NCI-H1092 (cell line): Measurements from ENCODE around the gene INTS12.

Source experiments
- DNase-seq: peaks from one replicate; lab custom pipeline; 2025; lab: John Stamatoyannopoulos, UW

Gene INTS12

DNA sequence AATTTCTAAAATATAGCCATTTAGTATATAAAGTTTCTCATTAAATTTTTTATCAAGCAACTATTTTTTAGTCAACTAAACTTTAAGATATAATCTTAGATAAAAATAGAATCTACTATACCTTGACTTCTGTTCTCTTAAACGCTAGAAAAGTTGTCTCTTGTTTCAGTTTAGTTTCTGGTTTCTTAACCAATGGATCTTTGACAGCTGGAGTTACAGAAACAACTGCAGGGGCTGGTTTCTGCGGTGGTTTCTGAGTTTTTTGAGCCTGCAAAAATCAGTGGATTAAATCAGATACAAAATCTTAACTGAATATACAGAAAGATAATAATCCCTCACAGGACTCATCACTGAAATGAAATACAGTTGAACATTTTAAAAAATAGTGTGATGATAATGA lies 21.9 kb downstream of the INTS12 start:
- DNase-seq: no peak

DNA sequence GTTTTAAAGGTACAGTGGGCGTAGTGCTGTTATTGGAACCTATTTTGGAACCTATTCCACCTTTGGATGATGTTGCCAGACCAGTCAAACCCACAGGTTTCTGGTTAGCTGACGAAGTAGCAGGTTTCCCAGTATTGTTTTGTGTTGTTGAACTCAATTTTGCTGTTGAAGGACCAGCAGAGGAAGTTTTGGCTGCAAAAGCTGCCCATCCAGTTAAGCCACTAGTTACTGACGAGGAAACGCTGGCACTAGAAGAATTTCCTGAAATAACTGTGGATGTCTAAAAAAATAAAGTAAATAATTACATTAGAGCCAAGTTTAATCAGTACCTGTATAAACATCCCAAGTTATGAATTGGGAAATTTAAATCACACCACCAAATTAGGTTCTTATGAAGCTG lies 25.5 kb downstream of the INTS12 start:
- DNase-seq: no peak

DNA sequence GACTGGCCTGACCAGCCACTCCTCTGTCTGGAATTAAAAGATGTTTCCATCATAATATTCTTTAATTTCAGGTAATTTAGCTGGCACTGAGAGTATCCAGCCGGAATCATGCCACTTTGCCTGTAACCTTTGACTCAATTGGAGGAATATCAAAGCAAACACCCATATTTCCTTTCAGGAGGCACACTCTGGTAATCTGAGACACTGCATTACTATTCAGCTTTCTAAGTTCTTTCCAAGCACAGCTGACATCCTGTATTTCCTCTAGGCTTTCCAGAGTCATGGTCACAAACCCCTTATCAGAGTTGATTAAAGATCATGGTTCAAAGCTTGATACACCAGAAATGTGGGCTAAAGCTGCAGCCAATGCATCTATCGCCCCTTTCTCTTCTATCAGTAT lies 29.3 kb downstream of the INTS12 start:
- DNase-seq: no peak

DNA sequence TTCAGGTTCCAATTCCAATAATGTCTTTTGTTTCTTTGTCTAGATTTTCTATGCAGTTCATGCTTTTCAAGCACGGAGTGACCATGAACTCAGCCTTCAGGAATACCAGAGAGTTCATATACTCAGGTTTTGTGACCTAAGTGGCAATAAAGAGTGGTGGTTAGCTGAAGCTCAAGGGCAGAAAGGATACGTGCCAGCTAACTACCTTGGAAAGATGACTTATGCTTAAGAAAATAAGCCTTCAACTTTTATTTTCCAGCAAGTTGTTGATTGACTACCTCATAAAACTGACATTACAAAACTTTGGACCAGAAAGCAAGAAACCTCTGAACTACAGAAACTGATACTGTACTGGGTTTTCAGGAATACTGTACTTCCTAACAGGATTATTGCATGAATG lies 30.8 kb downstream of the INTS12 start:
- no peak for DNase-seq

DNA sequence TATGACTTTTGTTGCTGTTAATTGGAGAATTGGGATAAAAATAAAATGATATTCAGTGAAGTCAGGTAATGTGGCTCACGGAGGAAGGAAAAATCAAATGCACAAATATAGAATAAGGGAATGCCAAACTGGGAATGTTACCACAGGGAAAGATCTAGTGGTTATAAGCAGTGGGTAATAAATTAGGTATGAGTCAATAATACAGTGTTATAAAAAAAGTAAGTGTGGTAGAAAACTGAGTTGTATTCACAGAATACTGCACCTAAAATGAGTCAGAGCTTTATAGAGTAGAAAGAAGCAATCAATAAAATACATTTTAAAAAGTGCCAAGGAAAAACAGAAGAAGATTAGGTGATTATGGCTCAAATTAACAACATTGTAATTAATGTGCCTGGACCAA lies 34.5 kb downstream of the INTS12 start:
- no peak for DNase-seq

DNA sequence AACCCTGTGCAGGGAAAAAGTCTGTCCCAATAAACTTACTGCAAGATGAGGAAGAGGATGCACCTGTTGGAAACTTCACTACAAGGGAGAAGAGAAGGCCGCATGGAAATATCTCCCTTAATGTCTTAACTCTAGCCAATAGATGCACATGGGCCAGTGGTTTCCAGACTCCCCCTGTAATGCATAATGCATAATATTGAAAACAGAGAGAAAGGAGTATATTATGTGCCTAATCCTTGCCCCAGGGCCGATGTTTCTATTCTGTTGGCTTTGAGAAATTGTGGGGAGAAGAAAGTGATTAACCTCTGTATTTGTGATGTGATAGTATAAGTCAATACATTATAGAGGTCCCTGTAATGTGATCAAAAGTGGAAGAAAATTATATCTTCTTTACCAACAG lies 37.2 kb downstream of the INTS12 start:
- DNase-seq: no peak

DNA sequence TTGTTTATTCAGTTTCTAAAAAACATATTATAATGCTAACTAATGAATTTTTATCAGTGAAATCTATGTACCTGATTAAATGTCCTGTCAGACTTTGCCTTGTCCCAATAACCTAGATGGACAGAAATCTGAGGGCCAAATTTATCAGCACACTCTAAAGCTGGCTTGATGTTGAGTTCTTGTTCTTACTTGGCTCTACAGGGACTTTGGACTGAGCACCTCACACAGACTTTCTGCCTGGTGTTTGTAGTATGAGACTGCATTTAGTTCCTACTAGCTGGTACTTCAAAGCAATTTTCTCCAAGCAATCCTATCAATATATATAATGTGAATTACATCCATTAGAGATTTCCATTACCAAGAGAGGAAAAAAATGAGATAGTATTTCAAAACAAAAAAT lies 37.8 kb downstream of the INTS12 start:
- DNase-seq: no peak

DNA sequence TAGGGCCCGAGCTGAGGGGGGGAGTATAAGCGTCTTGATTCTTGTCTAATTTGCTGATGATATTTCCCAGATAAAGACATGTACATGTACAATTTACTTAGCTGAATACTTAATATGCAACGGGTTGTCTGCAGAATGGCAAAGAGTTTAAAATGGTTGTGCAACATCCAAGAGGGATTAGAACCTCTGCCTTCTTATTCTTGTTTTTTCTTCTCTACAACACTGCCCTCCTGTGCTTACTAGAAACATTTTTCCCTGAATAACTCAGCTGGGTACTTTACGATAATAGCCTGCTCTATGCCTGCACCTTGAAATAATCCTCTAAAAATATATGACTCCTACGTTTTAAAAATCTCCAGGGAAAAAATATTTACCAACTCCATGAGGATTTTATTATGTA lies 41.8 kb downstream of the INTS12 start:
- DNase-seq: no peak

DNA sequence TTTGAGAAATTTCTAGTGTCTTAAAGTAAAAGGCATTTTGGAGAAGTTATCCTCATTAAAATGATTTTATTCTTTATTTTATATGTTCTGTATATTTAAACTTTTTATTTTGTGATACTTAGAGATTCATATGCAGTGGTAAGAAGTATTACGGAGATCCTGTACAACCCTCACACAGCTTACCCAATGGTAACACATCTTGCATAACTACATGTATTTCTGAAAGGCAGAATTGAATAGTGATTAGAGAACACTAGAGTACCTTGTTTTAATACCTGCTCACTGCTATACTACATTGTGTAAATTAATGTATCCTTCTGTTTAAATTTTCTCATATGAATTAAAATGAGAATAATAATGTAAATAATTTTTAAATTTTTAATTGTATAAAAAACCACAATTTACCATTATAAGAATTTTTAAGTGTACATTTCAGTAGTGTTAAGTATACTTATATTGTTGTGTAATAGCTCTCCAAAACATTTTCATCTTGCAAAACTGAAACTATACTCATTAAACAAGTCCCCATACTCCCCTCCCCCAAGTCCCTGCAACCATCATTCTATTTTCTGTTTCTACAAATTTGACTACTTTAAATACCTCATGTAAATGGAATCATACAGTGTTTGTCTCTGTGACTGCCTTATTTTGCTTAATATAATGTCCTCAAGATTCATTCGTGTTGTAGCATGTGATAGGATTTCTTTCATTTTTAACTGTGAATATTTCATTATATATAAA lies 45.4 kb downstream of the INTS12 start:
- DNase-seq: no peak

DNA sequence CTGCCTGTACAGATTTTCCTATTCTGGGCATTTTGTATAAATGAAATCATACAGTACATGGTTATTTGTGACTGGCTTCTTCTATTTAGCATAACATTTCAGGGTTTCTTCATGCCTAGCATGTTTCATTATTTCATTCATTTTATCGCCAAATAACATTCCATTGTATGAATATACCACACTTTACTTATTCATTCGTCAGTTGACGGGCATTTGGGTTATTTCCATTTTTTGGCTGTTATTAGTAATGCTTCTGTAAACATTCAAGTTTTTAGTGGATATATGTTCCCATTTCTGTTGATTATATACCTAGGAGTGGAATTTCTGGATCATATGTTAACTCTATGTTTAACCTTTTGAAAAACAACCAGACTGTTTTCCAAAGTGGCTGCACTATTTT lies 47.5 kb downstream of the INTS12 start:
- DNase-seq: no peak

DNA sequence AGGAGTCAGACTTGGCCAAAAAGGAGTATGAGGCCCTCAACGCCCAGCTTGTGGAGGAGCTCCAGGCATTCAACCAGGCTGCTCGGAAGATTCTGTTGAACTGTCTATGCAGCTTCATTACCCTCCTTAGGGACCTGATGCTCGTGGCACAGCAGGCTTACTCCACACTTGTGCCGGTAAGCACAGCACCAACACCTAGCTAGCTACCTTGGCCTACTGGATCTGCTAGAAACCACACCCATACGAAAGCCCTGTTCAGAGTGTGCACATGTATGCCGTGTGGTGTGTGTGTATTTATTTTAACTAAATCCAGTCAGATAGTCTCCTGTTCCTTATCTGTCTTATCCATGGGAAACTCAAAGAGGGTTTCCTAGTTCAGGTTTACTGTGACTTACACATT lies 49.3 kb downstream of the INTS12 start:
- no peak for DNase-seq

DNA sequence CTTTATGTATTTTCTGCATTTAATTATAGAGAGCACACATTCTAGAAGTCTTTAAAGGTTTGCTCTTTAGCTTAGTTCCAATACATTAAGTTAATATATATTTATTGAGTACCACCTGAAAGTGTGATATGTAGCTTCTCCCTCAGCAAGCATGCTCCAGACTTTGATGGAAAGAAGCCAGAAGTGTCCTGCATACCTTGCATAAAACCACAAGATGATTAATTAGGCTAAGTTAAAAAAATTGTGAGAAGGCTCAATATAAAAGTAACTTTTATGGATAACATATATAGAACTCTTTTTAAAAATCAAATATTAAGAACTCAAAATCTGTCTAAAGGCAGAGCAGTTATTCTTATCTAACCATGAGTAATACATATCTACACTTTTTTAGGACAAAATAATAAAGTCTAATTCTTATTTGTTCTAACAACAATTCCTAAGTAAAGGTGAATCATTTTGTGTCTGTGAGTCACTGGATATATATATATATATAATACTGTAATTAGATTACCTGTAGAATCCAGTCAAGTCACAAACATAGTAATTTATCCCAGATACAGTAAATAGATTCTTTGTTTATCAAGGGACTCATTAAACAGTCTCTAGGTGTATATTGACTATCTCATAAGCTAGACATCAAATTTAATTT lies 51.2 kb downstream of the INTS12 start:
- DNase-seq: no peak

DNA sequence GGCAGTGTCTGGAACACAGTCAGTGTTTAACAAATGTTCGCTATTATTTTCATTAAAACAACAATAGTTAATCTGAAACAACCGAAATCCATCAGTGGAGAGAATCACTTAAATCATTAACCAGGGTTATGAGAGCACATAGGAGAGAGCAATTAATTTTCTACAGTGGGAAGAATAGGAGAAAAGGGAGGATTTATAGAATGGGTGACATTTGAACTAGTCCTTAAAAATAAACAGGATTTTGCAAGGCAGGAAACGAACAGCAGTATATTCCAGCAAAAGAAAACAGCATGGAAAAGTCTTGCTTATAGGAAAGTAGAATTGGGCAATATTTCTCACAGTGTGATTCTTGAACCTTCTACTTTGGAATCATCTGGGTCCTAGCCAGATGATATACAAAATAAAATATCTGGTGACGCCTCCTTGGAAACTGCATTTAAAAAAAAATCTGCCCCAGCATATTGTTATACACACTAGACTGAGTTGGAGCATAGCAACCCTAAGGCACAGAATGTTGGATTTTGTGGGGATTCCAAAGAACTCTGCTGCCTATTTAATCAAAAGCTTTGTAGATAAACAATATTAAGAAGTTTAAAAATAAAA lies 56.1 kb downstream of the INTS12 start:
- DNase-seq: no peak

DNA sequence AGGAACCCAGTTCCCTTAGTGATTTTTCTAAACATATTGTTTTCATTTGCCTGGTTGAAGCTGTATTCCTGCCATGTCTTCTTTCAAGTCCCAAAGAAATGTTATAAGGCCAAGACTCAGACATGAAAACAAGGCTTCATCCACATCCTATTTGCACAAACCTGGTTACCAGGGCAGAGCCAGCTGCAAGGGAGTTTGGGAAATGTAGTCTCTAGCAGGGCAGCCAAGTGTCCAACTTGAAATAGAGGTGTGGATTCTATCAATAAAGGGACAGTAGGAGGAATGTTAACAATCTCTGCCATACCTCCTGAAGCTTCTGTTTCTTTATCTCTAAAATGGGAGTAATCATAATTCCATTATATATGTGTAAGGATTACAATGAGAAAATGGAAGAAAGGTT lies 56.6 kb downstream of the INTS12 start:
- no peak for DNase-seq

DNA sequence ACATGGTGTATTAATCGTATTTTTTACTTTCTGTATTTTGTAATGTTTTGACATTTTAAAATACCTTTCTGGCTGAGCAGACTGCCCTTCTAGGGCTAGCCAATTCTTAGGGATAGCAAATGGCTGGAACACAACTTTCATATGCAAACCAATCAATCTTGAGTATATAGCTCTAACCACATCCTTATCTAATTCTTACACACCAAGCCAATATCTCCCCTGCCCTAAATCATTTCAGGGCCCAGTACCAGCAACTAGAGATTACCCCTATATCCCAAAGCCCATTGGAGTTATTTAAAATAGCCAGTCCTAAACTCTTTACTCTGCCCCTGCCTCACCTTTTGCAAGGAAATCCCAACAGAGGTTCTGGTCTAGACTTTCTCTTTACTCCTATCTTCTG lies 58.3 kb downstream of the INTS12 start:
- no peak for DNase-seq

DNA sequence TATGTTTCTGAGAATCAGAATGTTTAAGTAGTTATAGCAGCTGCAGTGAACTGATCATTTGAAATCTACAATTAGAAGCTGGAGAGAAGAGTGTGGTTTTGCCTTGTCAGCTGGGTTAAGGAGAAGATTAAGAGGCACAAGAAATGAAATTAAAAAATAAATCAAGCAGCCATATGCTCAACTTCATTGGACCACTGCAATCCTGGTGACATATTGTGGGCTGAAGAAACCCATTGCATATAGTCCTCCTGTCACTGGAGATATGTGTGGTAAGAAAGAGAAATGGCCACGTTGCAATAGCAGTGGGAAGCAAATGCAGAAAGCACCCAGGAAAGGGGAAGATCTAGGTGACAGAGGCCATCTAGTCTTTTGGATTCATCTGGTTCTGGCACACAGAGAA lies 63.0 kb downstream of the INTS12 start:
- DNase-seq: no peak

DNA sequence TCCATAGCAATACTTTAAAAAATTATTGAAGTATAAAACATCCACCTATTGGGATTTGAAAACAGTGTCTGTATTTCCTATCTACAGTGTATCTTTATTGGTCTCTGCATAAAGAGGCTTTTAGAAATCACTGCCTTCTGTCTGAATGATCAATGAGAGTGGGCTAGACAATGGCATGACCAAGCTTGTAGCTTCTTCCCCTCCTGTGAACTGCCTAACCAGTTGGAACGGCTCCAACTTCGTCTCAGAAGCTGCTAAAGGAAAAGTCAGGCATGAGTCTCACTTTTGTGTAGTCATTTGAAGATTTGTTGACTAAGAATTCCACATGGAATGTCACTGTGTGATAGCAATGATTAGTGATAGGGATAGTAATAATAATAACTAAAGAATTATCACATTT lies 64.2 kb downstream of the INTS12 start:
- DNase-seq: no peak

DNA sequence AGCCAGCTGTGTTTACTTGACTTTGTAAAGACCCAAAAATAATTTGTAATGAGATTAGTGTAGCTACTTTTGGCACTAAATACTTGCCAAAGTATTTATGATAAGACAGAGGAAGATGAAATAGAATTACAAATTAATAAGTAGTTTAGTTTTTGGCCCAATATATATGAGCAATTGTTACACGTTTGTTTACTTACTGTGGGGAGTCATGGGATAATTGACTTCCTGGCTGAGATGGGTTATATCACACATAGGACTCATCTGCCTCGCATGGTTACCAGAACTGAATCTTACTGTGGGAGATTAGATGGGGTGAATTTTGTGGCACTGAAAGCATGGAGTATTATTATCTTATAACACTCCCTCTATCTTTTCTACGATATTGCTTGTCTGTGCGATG lies 66.6 kb downstream of the INTS12 start:
- DNase-seq: no peak

DNA sequence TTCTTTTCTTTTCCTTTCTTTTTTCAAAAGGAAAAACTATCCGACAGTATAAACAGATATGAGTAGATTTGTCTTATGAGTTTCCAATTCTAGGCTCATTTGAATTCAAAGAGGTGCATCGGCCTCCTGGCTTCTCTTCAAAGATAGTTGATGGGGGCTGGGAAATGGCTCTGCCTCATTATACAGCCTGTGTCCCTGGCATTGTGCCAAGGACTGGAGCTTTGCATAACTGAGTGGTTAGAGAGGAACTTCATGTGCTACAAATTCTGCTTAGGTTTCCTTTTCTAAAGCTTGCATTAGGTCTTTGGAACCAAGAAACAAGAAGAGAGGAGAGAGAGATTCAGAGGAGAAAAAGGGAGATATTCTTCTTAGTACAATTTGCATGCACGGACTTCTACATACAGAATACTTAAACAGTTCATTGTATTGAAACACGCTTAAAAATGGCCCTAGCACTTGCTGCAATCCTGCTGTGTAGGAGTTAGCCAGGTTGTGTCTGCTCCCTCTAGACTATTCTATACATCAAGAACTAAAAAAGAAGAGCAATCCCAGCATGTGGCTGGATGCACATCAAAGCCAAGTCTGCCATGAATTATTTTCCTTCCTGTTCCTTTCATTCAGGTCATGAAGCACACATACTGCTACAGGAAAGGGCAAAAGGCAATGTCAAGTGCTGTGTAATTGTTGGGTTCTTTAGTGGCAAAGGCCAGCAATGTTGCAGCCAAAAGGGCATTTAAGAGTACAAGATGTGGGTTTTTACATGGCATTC lies 70.9 kb downstream of the INTS12 start:
- peak; percentile 12 for DNase-seq

DNA sequence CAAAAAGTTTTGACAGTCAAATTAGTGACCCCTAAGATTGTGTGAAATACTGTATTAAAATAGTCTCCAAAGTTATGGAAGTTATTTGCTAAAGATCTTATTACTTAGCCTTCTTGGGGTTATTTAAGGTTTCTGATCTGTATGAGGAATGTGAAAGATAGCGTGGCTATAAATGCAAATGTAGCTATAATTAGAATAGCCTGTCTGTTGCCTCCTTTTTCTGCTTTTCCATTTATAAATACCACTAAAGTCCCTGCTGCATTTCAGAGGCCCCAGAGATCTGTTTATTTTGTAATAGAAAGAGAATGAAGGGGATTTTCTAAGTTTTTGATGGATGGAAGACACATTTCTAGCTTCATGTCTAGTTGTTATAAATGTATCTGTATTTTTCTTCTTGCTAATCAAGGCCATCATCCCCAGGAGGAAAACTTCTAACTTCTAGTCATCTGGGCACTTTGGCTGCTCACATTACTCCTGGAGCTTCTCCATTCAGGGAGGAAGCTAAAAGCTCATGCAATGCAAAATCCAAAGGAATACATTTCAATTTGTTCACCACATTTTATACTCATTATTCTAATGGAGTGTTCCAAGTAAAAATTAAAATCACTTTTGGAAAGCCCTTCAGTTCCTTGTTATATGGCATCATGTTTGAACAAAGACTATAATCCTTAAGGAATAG lies 73.9 kb downstream of the INTS12 start:
- DNase-seq: no peak

DNA sequence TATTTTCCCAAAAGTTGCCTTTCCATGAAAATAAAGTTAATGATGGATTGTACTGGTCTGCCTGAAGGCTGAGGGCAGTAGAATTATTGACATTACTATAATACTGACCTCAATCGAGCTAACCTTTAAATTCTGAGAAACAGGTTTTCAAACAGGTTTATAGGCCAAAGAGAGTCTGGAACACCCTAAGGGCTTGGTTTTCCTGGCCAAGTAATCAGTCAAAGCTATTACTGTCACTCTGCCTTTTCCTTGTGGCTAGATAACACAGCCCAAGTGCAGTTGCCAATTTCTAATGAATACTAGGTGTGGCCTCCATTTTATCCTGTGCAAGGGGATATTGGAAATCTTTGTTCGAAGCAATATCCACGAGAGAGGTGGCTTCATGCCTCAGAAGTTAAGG lies 75.2 kb downstream of the INTS12 start:
- DNase-seq: no peak
